Psoas muscle (tissue), 8 donors: ENCODE results near the gene RAI1. TPM values are rescaled to one million over a fixed set of nuclear protein-coding genes. Genes with fewer than 3 reads are reported as not detected.

Experiments
- ATAC-seq, 4 donors: fragments of 200-7000 bp; cut with Tn5 transposase; one replicate each; pipeline ENCODE4 v1.9.1; 2020; ENCODE audit warnings: moderate library complexity in 3 of 4, mild to moderate bottlenecking in 2 of 4
- DNase-seq, 2 donors: peaks; one replicate each; pipeline ENCODE4 v3.0.0-alpha.2; 2020
- H3K27ac ChIP-seq: fragments of 200-600 bp; one replicate; pipeline ENCODE4 v1.8.0; 2022
- H3K27me3 ChIP-seq, 3 donors: fragments of 200-600 bp in 1 of 3; one replicate each; pipeline versions ENCODE4 v1.6.1 to v1.8.0; 2013 to 2022; ENCODE audit warnings: low read length in 2 of 3, mild to moderate bottlenecking in 2 of 3, moderate library complexity in 1 of 3; ENCODE audit not compliant: insufficient read depth in 3 of 3
- H3K36me3 ChIP-seq, 2 donors: fragments of 200-600 bp in 1 of 2; one replicate each; pipeline versions ENCODE4 v1.6.1 to v1.8.0; 2013 to 2022; ENCODE audit warnings: low read depth in 1 of 2, mild to moderate bottlenecking in 1 of 2, moderate library complexity in 1 of 2; ENCODE audit not compliant: insufficient read depth in 1 of 2
- H3K4me1 ChIP-seq: fragments of 200-600 bp; one replicate; pipeline ENCODE4 v1.8.0; 2022
- H3K4me3 ChIP-seq: fragments of 200-600 bp; one replicate; pipeline ENCODE4 v1.8.0; 2022; ENCODE audit warnings: mild to moderate bottlenecking
- H3K9me3 ChIP-seq: fragments of 200-600 bp; one replicate; pipeline ENCODE4 v1.8.0; 2022
- WGBS, 3 donors: extraction: QIAGEN DNeasy Blood & Tissue Kit; methylation state at CpG; one replicate each; pipeline versions ENCODE4 v1.1.6 to v1.1.7; 2013; 5-methylcytosine and 5-hydroxymethylcytosine counted together
- intact Hi-C, 2 donors: fragments of 100-400 bp; cut with DNase I; formaldehyde crosslinking; loops; one replicate each; pipeline versions ENCODE4 v1.11.0 to v1.14.2; 2022
- polyA plus RNA-seq, 3 donors: library from polyadenylated mRNA; stranded (reverse); fragments of 200-250 nt; gene quantifications; one replicate each; pipeline ENCODE4 v1.2.3, GENCODE V29; 2013
- total RNA-seq, 4 donors: library from RNA; stranded (reverse); fragmentation: NEBNext Ultra II Directional in 2 of 4; extraction: Animal tissue kit (Norgen Biotek cat#: 25700) in 2 of 4; gene quantifications; one replicate each; pipeline versions ENCODE4 v1.2.1 to v1.2.4, GENCODE V29; 2021 to 2023
- TF ChIP-seq, protein P1 (sequence below): fragments of 200-600 bp; IDR thresholded peaks from one replicate; pipeline ENCODE4 v1.8.0; 2022; ENCODE audit warnings: antibody characterized with exemption
- donor health status: healthy with polysubstance abuse.
- donor health status: DM: no; HTN: no; CAD: no; lungs with moderate emphysema.
- donor health status: Bipolar disorder and iron deficiency.
- donor health status: healthy.
- donor health status: DM: yes; HTN: yes; CAD: no.
- donor health status: DM: no; HTN: no; CAD: no.
- donor health status: DM: no; HTN: no; CAD: no.
- donor health status: DM: yes; HTN: yes; CAD: no.

The RAI1 gene
- total and polyA plus RNA-seq, 7 donors: 4.0 to 9.0 (median 7.1) TPM

DNA sequence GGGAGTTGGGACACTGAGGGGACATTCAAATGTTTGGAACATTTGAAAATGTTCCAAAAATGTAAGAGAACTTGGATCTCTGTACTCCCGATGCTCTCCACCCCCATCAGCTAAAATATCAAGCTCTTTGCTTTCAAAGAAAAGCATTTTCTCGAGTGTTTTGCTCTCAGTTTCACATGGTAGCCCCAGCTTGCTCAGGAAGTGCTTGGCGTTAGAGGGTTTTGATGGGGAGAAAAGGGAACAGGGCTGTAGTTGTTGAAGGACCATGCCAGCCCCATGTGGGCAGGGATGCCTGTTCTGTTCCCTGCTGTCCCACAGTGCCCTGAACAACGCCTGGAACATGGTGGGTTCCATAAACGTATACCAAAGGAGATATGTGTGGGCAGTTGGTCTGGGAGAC, 37.0 kb downstream of the RAI1 start:
- ATAC-seq (no peak), DNase-seq (no peak)
- Histone ChIP-seq H3K4me3 (no peak overlapping the region), H3K27me3 (no peaks in the 10 kb centered on the region), H3K9me3 (no peaks in the 10 kb centered on the region), H3K27ac (no peak overlapping the region), H3K4me1 (peaks cover 15% of the 10 kb centered on the region), H3K36me3 (no peaks in the 10 kb centered on the region)
- intact Hi-C loops: no loop called here
- TF ChIP-seq, protein P1, sequence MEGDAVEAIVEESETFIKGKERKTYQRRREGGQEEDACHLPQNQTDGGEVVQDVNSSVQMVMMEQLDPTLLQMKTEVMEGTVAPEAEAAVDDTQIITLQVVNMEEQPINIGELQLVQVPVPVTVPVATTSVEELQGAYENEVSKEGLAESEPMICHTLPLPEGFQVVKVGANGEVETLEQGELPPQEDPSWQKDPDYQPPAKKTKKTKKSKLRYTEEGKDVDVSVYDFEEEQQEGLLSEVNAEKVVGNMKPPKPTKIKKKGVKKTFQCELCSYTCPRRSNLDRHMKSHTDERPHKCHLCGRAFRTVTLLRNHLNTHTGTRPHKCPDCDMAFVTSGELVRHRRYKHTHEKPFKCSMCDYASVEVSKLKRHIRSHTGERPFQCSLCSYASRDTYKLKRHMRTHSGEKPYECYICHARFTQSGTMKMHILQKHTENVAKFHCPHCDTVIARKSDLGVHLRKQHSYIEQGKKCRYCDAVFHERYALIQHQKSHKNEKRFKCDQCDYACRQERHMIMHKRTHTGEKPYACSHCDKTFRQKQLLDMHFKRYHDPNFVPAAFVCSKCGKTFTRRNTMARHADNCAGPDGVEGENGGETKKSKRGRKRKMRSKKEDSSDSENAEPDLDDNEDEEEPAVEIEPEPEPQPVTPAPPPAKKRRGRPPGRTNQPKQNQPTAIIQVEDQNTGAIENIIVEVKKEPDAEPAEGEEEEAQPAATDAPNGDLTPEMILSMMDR: no peak
- 82 to 90% (median 86%) methylated on average over 5 of the region's 5 CpGs for WGBS, 3 donors

DNA sequence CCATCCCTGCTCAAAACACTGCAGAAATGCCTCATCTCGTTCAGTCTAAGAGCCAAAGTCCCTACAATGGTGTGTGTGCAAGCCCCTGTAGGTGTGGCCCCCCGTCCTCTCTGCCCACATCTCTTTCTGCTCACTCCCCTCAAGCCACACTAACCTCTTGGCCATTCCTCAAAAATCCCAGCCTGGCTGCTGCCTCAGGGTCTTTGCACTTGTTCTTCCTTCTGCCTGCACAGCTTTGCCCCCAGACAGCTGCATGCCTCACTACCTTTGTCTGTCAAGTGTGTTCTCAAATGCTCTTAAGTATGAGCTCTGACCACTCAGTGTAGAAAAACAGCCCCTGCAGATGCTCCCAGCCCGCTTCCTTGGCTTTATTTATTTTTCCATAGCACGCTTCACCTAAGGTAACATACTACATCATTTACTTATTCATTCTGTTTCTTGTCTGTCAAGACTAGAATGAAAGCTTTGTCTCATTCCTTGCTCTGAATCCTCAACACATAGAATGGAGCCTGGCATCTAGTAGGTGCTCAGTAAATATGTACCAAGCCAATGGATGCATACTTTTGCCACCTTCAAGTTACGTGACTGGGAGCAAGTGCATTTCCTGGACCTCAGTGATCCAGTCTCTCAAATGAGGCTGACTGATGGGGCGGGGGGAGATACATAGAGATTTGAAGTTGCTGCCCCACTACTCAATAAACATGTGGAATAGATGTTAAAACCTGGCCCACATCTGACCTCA, 38.1 kb downstream of the RAI1 start:
- Histone ChIP-seq H3K4me3 (no peak overlapping the region), H3K4me1 (peaks cover 5% of the 10 kb centered on the region), H3K9me3 (no peaks in the 10 kb centered on the region), H3K36me3 (no peaks in the 10 kb centered on the region), H3K27me3 (no peaks in the 10 kb centered on the region), H3K27ac (no peak overlapping the region)
- TF ChIP-seq, protein P1: no peak
- ATAC-seq (no peak), DNase-seq (no peak)
- intact Hi-C loops: no loop called here
- 93 to 96% (median 96%) methylated on average over 6 of the region's 6 CpGs for WGBS, 3 donors

DNA sequence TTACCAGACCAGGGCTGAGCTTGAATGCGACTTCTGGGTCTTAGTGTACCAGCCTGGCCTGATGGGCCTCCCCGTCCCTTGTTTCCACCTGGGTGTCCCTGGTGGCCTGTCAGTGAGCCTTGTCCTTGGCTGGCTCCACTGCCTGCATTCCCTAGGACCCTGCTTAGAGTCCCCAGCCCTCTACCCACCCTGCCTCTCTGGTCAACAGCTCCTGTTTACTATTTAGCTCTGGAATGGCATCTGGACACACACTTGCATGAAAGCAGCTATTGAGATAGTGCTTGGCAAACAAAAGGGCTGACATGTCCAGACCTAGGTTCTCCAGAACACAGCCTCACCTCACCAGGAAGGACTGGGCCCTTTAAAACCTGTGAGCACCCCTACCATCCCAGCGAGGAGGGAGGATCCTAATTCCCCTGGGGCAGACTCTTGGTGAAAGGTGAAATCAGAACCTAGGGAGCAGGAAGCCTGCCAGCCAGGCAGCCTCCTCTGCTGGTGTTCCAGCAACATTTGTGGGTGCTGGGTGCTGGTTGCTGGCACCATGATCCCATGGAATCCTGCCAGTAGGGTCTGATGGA, 38.8 kb downstream of the RAI1 start:
- H3K4me1 ChIP-seq: no peaks in the 10 kb centered on the region

DNA sequence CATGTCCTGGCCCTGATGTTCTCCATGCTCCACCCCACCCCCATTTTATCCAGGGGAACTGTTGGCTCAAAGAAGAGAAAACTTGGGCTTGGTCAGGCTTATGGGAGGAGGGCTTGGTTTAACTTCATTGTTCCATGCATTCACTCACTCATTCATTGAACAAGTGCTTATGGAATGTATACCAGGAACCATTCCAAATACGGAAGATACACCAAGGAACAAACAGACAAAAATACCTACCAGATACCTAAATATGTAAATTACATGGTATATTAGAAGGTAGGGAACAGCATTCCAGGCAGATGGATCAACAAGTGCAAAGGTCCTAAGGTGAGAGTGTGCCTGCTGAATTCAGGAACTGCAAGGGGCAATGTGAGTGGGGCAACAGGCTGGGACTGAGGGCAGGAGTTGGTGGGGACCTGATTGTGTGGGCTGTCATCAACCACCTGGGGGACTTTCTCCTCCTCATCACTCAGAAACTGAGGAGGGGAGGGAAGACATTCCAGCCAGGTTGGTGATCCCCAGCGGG, 39.9 kb downstream of the RAI1 start:
- DNase-seq (no peak), ATAC-seq (no peak)
- Histone ChIP-seq H3K9me3 (no peaks in the 10 kb centered on the region), H3K4me3 (no peak overlapping the region), H3K36me3 (no peaks in the 10 kb centered on the region), H3K27me3 (no peaks in the 10 kb centered on the region), H3K27ac (no peak overlapping the region), H3K4me1 (no peaks in the 10 kb centered on the region)
- intact Hi-C loops: no loop called here
- WGBS, 3 donors: 95 to 100% (median 96%) methylated on average over 2 of the region's 2 CpGs
- TF ChIP-seq, protein P1: no peak

More for the DNA sequence above, 38.8 kb downstream of the RAI1 start:
- intact Hi-C loops: no loop called here
- Histone ChIP-seq H3K4me3 (no peak overlapping the region), H3K27ac (no peak overlapping the region), H3K9me3 (no peaks in the 10 kb centered on the region), H3K36me3 (no peaks in the 10 kb centered on the region), H3K27me3 (no peaks in the 10 kb centered on the region)
- WGBS, 3 donors: 81 to 91% (median 88%) methylated on average over 3 of the region's 3 CpGs
- TF ChIP-seq, protein P1: no peak
- no peak for ATAC-seq
- no peak for DNase-seq
